H1 (cell line): ENCODE results near the gene TNIP1. TPM values are rescaled to one million over a fixed set of nuclear protein-coding genes. Genes with fewer than 3 reads are reported as not detected.
A peak's percentile ranks its signal among the peaks of the same experiment; 100 is the strongest.

Source experiments
- CTCF ChIA-PET: fragments of 300-600 bp; sonication (Branson Sonifier 250); formaldehyde crosslinking; loops from one replicate; lab custom pipeline; 2021; ENCODE audit not compliant: partially characterized antibody; lab: Charles Lee
- POLR2A ChIA-PET: fragments of 300-600 bp; sonication (Branson Sonifier 250); formaldehyde crosslinking; loops from one replicate; lab custom pipeline; 2021; ENCODE audit warnings: inconsistent platforms; ENCODE audit not compliant: partially characterized antibody; lab: Charles Lee
- DNase-seq, 2 experiments: peaks; one replicate each; pipeline versions ENCODE4 v3.0.0 to v3.0.0-alpha.2; 2010 to 2022; ENCODE audit warnings: low spot score in 2 of 2, low read depth in 1 of 2, mixed read lengths in 1 of 2
- FAIRE-seq: peaks from 2 replicates; lab custom pipeline; 2011; peaks lifted over from hg19 to GRCh38; lab: Jason Lieb, UNC
- H2AFZ ChIP-seq: 2 replicates; pipeline ENCODE4 v1.8.1; 2012; ENCODE audit warnings: low read length, inconsistent platforms
- H2AK5ac ChIP-seq: 2 replicates; pipeline ENCODE4 v1.6.1; 2013; ENCODE audit warnings: low read depth, low read length
- H2BK120ac ChIP-seq: replicated peaks from 2 replicates; pipeline ENCODE3; 2013; ENCODE audit warnings: low read depth, low read length, inconsistent platforms
- H2BK12ac ChIP-seq: 2 replicates; pipeline ENCODE4 v1.6.1; 2013; ENCODE audit warnings: low read depth, low read length
- H2BK15ac ChIP-seq: 2 replicates; pipeline ENCODE4 v1.6.1; 2013; ENCODE audit warnings: low read length
- H2BK20ac ChIP-seq: 2 replicates; pipeline ENCODE4 v1.6.1; 2013; ENCODE audit warnings: low read length
- H2BK5ac ChIP-seq: 2 replicates; pipeline ENCODE4 v1.6.1; 2013; ENCODE audit warnings: low read depth, low read length
- H3K14ac ChIP-seq: 2 replicates; pipeline ENCODE4 v1.6.1; 2013; ENCODE audit warnings: inconsistent platforms; ENCODE audit not compliant: insufficient read length
- H3K18ac ChIP-seq: 2 replicates; pipeline ENCODE4 v1.6.1; 2013; ENCODE audit warnings: low read length; ENCODE audit errors: extremely low read depth
- H3K23ac ChIP-seq: 2 replicates; pipeline ENCODE4 v1.6.1; 2013; ENCODE audit warnings: inconsistent platforms; ENCODE audit not compliant: insufficient read length
- H3K23me2 ChIP-seq: 2 replicates; pipeline ENCODE4 v1.6.1; 2013; ENCODE audit warnings: low read depth, low read length
- H3K27ac ChIP-seq: 2 replicates; pipeline ENCODE4 v1.6.1; 2011; ENCODE audit warnings: low read depth, low read length, inconsistent platforms
- H3K27me3 ChIP-seq, 4 experiments: replicated peaks in 1 of 4; 1 replicate in 1 of 4; 2 replicates in 3 of 4; pipeline versions ENCODE4 v1.6.1 to v1.8.1; 2011 to 2013; ENCODE audit warnings: low read length in 3 of 4, mild to moderate bottlenecking in 3 of 4, inconsistent platforms in 2 of 4, mixed read lengths in 2 of 4, moderate library complexity in 1 of 4; ENCODE audit not compliant: control insufficient read depth in 3 of 4, insufficient read depth in 3 of 4; ENCODE audit errors: extremely low read depth in 1 of 4
- H3K36me3 ChIP-seq, 4 experiments: 2 replicates each; pipeline versions ENCODE4 v1.6.1 to v1.8.1; 2011 to 2013; ENCODE audit warnings: mild to moderate bottlenecking in 4 of 4, low read length in 3 of 4, moderate library complexity in 2 of 4, control low read depth in 1 of 4, inconsistent platforms in 1 of 4; ENCODE audit not compliant: insufficient read depth in 4 of 4, control insufficient read depth in 2 of 4
- H3K4ac ChIP-seq: replicated peaks from 2 replicates; pipeline ENCODE3; 2013; ENCODE audit warnings: low read length, low read depth, mixed read lengths, inconsistent platforms; ENCODE audit not compliant: insufficient read length
- H3K4me1 ChIP-seq, 4 experiments: replicated peaks in 1 of 4; 1 replicate in 1 of 4; 2 replicates in 3 of 4; pipeline versions ENCODE4 v1.6.1 to v1.8.1; 2011 to 2013; ENCODE audit warnings: low read length in 3 of 4, inconsistent platforms in 2 of 4, mixed read lengths in 1 of 4; ENCODE audit not compliant: insufficient read depth in 4 of 4, control insufficient read depth in 3 of 4
- H3K4me2 ChIP-seq, 2 experiments: 2 replicates each; pipeline versions ENCODE4 v1.6.1 to v1.8.1; 2011 to 2013; ENCODE audit warnings: low read depth in 2 of 2, low read length in 2 of 2, control low read depth in 1 of 2, inconsistent platforms in 1 of 2, mild to moderate bottlenecking in 1 of 2; ENCODE audit not compliant: insufficient read depth in 1 of 2
- H3K4me3 ChIP-seq, 4 experiments: fragments of 200-600, 300-600 bp in 1 of 4; sonication (generic), shearing (Covaris generic), sonication (Bioruptor Twin) in 1 of 4; 2 replicates each; pipeline versions ENCODE4 v1.5.1 to v1.8.1; 2011 to 2016; ENCODE audit warnings: low read length in 4 of 4, low read depth in 3 of 4, control low read depth in 2 of 4, inconsistent platforms in 2 of 4, mild to moderate bottlenecking in 2 of 4, mixed read lengths in 1 of 4, moderate library complexity in 1 of 4; ENCODE audit not compliant: insufficient read depth in 2 of 4; ENCODE audit errors: extremely low read depth in 1 of 4
- H3K56ac ChIP-seq: replicated peaks from 2 replicates; pipeline ENCODE3; 2013; ENCODE audit warnings: low read depth, mild to moderate bottlenecking, mixed read lengths, low read length, inconsistent platforms; ENCODE audit not compliant: insufficient read length
- H3K79me1 ChIP-seq: 2 replicates; pipeline ENCODE4 v1.6.1; 2013; ENCODE audit warnings: low read depth, low read length, control low read depth
- H3K79me2 ChIP-seq, 2 experiments: 2 replicates each; pipeline versions ENCODE4 v1.6.1 to v1.8.1; 2012 to 2013; ENCODE audit warnings: low read length in 2 of 2, mild to moderate bottlenecking in 2 of 2, inconsistent platforms in 1 of 2; ENCODE audit not compliant: insufficient read depth in 2 of 2, control insufficient read depth in 1 of 2
- H3K9ac ChIP-seq, 4 experiments: replicated peaks in 1 of 4; 1 replicate in 1 of 4; 2 replicates in 3 of 4; pipeline versions ENCODE4 v1.6.1 to v1.8.1; 2011 to 2013; ENCODE audit warnings: low read depth in 3 of 4, low read length in 3 of 4, control low read depth in 2 of 4, mild to moderate bottlenecking in 2 of 4, moderate library complexity in 2 of 4, inconsistent platforms in 1 of 4; ENCODE audit errors: extremely low read depth in 1 of 4
- H3K9me3 ChIP-seq, 2 experiments: 2 replicates each; pipeline versions ENCODE4 v1.6.1 to v1.8.1; 2012 to 2013; ENCODE audit warnings: mild to moderate bottlenecking in 2 of 2, moderate library complexity in 2 of 2, control low read depth in 1 of 2, inconsistent platforms in 1 of 2, low read depth in 1 of 2, low read length in 1 of 2, mixed read lengths in 1 of 2; ENCODE audit not compliant: insufficient read depth in 2 of 2
- H4K20me1 ChIP-seq, 2 experiments: replicated peaks in 1 of 2; 2 replicates each; pipeline versions ENCODE3 to v1.8.1; 2011 to 2013; ENCODE audit warnings: inconsistent platforms in 2 of 2, low read length in 2 of 2, mild to moderate bottlenecking in 1 of 2; ENCODE audit not compliant: insufficient read depth in 2 of 2, control insufficient read depth in 1 of 2
- H4K5ac ChIP-seq: 2 replicates; pipeline ENCODE4 v1.6.1; 2013; ENCODE audit warnings: low read length, low read depth, mixed read lengths, inconsistent platforms; ENCODE audit not compliant: insufficient read length
- H4K8ac ChIP-seq: 2 replicates; pipeline ENCODE4 v1.8.0; 2013; ENCODE audit warnings: mild to moderate bottlenecking, moderate library complexity, low read length, inconsistent platforms; ENCODE audit not compliant: insufficient read depth; ENCODE audit errors: extremely low read depth
- H4K91ac ChIP-seq: replicated peaks from 2 replicates; pipeline ENCODE3; 2013; ENCODE audit warnings: low read length, mixed read lengths, inconsistent platforms; ENCODE audit not compliant: insufficient read length
- CEBPB ChIP-seq: IDR thresholded peaks from 2 replicates; pipeline ENCODE4 v1.6.1; 2012; ENCODE audit warnings: low read depth, low read length
- CHD2 ChIP-seq: IDR thresholded peaks from 2 replicates; pipeline ENCODE4 v1.6.1; 2012; ENCODE audit warnings: low read length, improper control_type of control experiment
- CREB1 ChIP-seq: IDR thresholded peaks from 2 replicates; pipeline ENCODE4 v1.6.1; 2012; ENCODE audit warnings: inconsistent platforms
- NRF1 ChIP-seq: IDR thresholded peaks from 2 replicates; pipeline ENCODE4 v1.6.1; 2011; ENCODE audit warnings: mild to moderate bottlenecking, low read depth, low read length, improper control_type of control experiment
- SAP30 ChIP-seq: fragments of 300-600 bp; sonication (generic); IDR thresholded peaks from 2 replicates; pipeline ENCODE4 v1.7.1; 2012; ENCODE audit warnings: low read length, moderate library complexity, mild to moderate bottlenecking, inconsistent platforms; ENCODE audit not compliant: insufficient read depth, insufficient replicate concordance
- TEAD4 ChIP-seq: IDR thresholded peaks from 2 replicates; pipeline ENCODE4 v1.6.1; 2012; ENCODE audit warnings: low read depth, low read length, inconsistent platforms, mixed read lengths
- ZNF274 ChIP-seq: IDR thresholded peaks from 2 replicates; pipeline ENCODE4 v1.7.0; 2012; ENCODE audit warnings: low read length, borderline replicate concordance; ENCODE audit errors: extremely low read depth
- WGBS, 2 experiments: shearing (Covaris generic) in 1 of 2; methylation state at CpG; one replicate each; pipeline versions ENCODE4 v1.1.6 to v1.1.7; 2013 to 2015; ENCODE audit warnings: low lambda C conversion rate in 2 of 2, mixed read lengths in 2 of 2, inconsistent platforms in 1 of 2, low coverage in 1 of 2, missing lambda C conversion rate in 1 of 2; ENCODE audit not compliant: insufficient replicate concordance in 2 of 2, insufficient coverage in 1 of 2, insufficient read length in 1 of 2; ENCODE audit errors: extremely low coverage in 1 of 2, missing lambda C conversion rate in 1 of 2; 5-methylcytosine and 5-hydroxymethylcytosine counted together
- polyA plus RNA-seq, 7 experiments: library from polyadenylated mRNA; depleted of rRNA in 3 of 7; stranded (reverse) in 5 of 7; unstranded in 2 of 7; fragments of >200 nt in 5 of 7; fragments of 200-250 nt in 2 of 7; gene quantifications; 1 replicate in 5 of 7; 2 replicates in 1 of 7; 4 replicates in 1 of 7; pipeline versions ENCODE4 v1.2.1 to v1.2.3, GENCODE V29; 2011 to 2013; ENCODE audit warnings: missing spikeins in 2 of 7, mixed read lengths in 2 of 7
- total RNA-seq: library from RNA; stranded (reverse); fragmentation: NEBNext Ultra II Directional; extraction: Animal tissue kit (Norgen Biotek cat#: 25700); gene quantifications from 2 replicates; pipeline ENCODE4 v1.2.1, GENCODE V29; 2021
- TF ChIP-seq, protein P1 (sequence below), 3 experiments: IDR thresholded peaks; 1 replicate in 2 of 3; 2 replicates in 1 of 3; pipeline versions ENCODE4 v1.5.1 to v1.6.1; 2011; ENCODE audit warnings: low read length in 3 of 3, mild to moderate bottlenecking in 3 of 3, inconsistent platforms in 2 of 3, low read depth in 1 of 3, moderate library complexity in 1 of 3; ENCODE audit not compliant: insufficient read depth in 1 of 3; ENCODE audit errors: control extremely low read depth in 1 of 3
- TF ChIP-seq, protein P2 (sequence below): IDR thresholded peaks from 2 replicates; pipeline ENCODE4 v1.6.1; 2012; ENCODE audit warnings: inconsistent platforms

The TNIP1 gene
- total and polyA plus RNA-seq, 2 of the 8 experiments (the other 6 are each of a cell fraction or from before 2014, with no cell fraction given), result 14.2 to 31.9 TPM

DNA sequence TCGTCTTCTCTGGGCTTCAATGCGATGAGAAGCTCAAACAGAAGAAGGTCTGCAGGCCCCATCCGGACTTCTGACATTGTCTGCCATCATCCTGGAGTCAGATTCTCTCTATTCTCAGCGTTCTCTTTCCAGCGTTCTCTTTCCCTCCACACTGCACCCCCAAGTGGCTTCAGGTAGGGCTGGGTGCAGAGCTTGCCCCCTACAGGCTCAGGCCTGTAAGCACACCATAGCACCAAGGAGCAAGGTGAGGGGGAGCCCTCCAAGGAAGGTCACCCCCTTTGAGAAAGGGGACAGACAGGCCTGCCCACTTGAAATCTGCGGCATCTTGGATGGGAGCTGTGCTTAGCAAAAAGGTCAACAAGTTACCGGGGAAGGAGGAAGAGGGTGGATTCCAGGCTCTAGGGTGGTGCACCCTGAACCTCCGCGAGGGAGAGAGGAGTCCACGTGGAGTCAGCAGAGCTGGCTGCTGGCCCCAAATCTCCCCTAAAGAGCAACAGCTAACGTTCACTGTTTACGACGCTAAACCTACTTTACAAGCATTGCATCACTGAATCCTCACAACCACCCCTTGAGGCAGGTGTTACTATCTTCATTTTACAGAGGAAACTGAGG is 32.9 kb downstream of the TNIP1 start:
- Histone ChIP-seq H3K79me2 (no peaks in the 10 kb centered on the region), H3K36me3 (peaks cover 0 to 3% (median under 1%) of the 10 kb centered on the region in 4 experiments; a peak in 4 of 8 replicates), H4K5ac (no peak overlapping the region), H2AK5ac (no peak overlapping the region), H4K20me1 (peaks cover 1 to 6% of the 10 kb centered on the region in 2 experiments), H3K9ac (no peak overlapping the region), H3K4ac (no peak overlapping the region), H2BK15ac (no peak overlapping the region), H3K4me1 (no peaks in the 10 kb centered on the region), H3K4me2 (no peak overlapping the region), H3K27me3 (no peaks in the 10 kb centered on the region), H4K8ac (no peak overlapping the region), H2AFZ (no peak overlapping the region), H3K9me3 (peaks cover 0 to 2% of the 10 kb centered on the region in 2 experiments; a peak in 1 of 4 replicates), H3K23ac (no peak overlapping the region), H3K27ac (no peak overlapping the region), H2BK120ac (no peak overlapping the region), H3K79me1 (no peaks in the 10 kb centered on the region), H2BK5ac (no peak overlapping the region), H2BK20ac (no peak overlapping the region), H2BK12ac (no peak overlapping the region), H3K4me3 (no peak overlapping the region), H3K18ac (no peak overlapping the region), H4K91ac (no peak overlapping the region), H3K56ac (no peak overlapping the region), H3K14ac (no peak overlapping the region), H3K23me2 (no peaks in the 10 kb centered on the region)
- 87% methylated on average over 13 of the region's 13 CpGs; no CpG with 5 or more reads in 1 of the 2 experiments for WGBS, 2 experiments
- DNase-seq (peak in 1 of 2 experiments; percentile 55), FAIRE-seq (no peak)
- CTCF ChIA-PET, result interaction anchor here (0.6 to 14.2 kb wide), 57 partner anchors 10 to 693 kb away, joined by 3 to 777 read pairs (median 5); partner anchors contain the start of genes CCDC69, GPX3, IRGM and TNIP1
- POLR2A ChIA-PET, result interaction anchor here (1.0 kb wide), 1 partner anchor 46 kb away, joined by 3 read pairs; no protein-coding TSS in a partner anchor
- TF ChIP-seq CEBPB (no peak), SAP30 (no peak), CREB1 (0 out of 2 replicates have a peak, but pooled peaks have one; percentile 16), NRF1 (0 out of 2 replicates have a peak, but pooled peaks have one; percentile 8), CHD2 (no peak), ZNF274 (no peak), TEAD4 (no peak)
- TF ChIP-seq, protein P1, sequence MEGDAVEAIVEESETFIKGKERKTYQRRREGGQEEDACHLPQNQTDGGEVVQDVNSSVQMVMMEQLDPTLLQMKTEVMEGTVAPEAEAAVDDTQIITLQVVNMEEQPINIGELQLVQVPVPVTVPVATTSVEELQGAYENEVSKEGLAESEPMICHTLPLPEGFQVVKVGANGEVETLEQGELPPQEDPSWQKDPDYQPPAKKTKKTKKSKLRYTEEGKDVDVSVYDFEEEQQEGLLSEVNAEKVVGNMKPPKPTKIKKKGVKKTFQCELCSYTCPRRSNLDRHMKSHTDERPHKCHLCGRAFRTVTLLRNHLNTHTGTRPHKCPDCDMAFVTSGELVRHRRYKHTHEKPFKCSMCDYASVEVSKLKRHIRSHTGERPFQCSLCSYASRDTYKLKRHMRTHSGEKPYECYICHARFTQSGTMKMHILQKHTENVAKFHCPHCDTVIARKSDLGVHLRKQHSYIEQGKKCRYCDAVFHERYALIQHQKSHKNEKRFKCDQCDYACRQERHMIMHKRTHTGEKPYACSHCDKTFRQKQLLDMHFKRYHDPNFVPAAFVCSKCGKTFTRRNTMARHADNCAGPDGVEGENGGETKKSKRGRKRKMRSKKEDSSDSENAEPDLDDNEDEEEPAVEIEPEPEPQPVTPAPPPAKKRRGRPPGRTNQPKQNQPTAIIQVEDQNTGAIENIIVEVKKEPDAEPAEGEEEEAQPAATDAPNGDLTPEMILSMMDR (IDR thresholded peaks at IDR 0.05; ENCODE audit: control extremely low read depth in 1 of 3, insufficient read depth in 1 of 3, low read depth in 1 of 3, low read length in 3 of 3), result peak; percentile 94 to 97 (median 95)
- TF ChIP-seq, protein P2, sequence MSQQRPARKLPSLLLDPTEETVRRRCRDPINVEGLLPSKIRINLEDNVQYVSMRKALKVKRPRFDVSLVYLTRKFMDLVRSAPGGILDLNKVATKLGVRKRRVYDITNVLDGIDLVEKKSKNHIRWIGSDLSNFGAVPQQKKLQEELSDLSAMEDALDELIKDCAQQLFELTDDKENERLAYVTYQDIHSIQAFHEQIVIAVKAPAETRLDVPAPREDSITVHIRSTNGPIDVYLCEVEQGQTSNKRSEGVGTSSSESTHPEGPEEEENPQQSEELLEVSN, result no peak
